ENCODE measurements around the gene DYNC1I1. TPM values are rescaled to one million over a fixed set of nuclear protein-coding genes. Genes with fewer than 3 reads are reported as not detected.

DYNC1I1 gene
- total RNA-seq: 0.16 and 0.38 TPM in 2 replicates

DNA sequence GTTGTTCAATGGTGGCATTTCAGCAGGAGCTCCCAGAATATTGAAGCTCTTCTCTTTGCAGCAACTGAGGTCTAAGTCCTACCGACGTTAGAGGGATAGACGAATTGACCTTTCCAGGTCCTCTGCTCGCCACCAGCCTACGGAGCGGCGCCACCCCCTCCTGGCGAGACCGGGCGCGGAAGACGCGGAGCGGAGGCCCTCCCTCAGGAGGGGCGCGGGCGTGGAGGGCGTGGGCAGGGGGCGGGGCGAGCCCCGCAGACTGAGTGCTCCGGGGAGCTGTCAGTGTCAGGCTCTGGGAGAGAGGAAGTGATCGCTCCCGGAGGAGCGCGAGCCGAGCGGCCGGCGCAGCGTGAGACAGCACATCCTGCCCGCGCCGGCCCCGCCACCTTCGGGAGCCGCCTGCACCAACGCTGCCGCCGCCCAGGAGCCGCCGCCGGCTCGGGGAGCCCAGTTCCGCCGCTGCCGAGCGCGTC lies at the start of gene DYNC1I1:
TSS of gene DYNC1I1 (plus strand) at position 257 of the 473 bp plus-strand sequence. CDS start 32,176 bp downstream, outside the sequence.

Other genes starting within 250 kb of the DYNC1I1 start
- gene PDK4, start 176.0 kb upstream of the DYNC1I1 start, total RNA-seq: under 0.01 and 1.6 TPM in 2 replicates

All from mesangial cell (primary cell).